SKM-1 (cell line): ENCODE data around the gene UNK.

ENCODE experiments used
- DNase-seq: peaks from one replicate; lab custom pipeline; 2025; ENCODE audit not compliant: unreplicated experiment; lab: John Stamatoyannopoulos, UW

Gene UNK

GRCh38 chr17:75832164-75832651 is 47.6 kb downstream of the UNK start:
- DNase-seq = no peak

DNA sequence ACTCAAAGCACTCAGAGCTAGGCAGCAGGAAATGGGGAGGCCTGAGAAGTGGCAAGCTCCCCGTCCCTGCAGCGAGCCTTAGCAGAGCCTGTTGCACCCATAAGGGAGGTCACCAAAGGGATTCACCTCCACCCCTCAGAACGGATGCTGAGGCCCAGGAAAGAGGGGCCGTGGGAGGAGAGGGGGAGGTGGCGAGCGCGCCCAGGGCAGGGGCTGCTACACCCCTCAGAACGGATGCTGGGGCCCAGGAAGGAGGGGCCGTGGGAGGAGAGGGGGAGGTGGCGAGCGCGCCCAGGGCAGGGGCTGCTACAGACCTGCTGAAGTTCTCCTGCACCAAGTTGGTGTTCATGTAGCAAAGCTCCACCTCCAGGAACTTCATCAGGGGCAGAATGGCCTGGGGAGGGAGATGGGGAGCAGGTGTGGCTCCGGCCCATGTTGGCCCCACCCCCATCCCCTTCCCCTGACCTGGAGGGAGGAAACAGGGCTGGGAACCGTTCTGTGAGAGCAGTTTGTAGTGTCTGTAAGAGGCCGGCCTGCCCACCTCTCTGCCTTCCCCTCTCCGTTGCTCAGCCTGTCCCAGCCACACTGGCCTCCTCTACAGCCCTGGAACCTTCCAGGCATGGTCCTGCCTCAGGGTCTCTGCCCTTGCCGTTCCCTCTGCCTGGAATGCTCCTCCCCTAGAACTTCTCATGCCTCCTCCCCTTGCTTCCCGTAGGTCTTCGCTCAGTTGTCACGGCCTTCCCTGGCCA is 48.2 kb downstream of the UNK start:
- DNase-seq = no peak

GRCh38 chr17:75834279-75834920 is 49.8 kb downstream of the UNK start:
- no peak for DNase-seq

GRCh38 chr17:75834928-75835653 is 50.5 kb downstream of the UNK start:
- DNase-seq = no peak

DNA sequence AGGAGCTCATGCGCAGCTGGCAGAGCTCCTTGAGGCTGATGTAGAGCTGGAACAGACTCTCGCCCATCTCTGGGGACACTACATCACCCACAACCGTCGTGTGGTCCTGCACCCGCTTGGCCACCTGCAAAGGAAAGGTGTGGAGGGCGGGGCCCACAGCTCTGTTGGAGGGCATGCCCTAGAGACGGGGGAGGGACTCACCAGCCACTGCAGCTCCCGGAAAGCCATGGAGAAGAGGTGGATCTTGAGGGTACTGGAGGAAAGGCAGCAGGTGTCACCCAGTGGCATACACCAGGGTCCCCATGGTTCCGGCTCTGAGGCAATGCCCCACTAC is 51.0 kb downstream of the UNK start:
- DNase-seq = no peak

GRCh38 chr17:75836605-75837004 is 52.0 kb downstream of the UNK start:
- no peak for DNase-seq

DNA sequence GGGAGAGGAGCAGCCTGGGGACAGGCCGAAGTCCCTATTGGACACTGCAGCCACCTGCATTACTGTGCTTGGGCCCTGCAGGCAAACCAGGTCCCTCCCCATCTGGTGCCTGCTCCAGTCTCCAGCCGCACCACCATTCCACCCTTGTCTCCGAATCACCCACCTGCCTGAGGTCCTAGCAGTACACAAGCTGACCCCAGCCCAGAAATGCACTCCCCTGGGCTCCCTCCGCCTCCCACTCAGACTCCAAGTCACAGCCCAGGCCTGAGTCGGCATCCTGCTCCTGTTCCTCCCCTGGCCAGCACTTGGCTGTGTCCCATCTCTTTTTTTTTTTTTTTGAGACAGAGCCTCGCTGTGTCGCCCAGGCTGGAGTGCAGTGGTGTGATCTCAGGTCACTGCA is 53.3 kb downstream of the UNK start:
- no peak for DNase-seq

- DNase-seq = no peak
Measured at GRCh38 chr17:75838410-75838809, 53.8 kb downstream of the UNK start.

GRCh38 chr17:75839942-75840798 is 55.6 kb downstream of the UNK start:
- no peak for DNase-seq

GRCh38 chr17:75840799-75841164 is 56.2 kb downstream of the UNK start:
- DNase-seq = no peak

DNA sequence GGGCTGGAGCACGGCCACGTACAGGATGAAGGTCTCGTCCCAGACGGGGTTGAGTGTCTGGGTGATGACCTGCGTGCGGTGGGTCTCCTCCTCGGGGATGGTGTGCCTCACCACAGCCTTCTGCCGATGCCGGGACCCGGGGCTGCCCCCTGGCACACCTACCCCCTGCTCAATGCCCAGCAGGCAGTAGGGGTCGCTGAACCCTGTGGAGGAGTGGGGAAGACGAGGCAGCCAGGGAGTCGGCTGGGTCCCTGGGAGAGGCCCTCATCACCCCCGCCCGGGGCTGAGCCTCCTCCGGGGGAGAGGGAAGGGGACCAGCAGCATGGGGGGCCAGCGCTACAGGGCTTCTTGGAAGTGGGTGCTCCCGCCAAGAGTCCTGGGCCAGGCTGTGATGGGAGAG is 57.8 kb downstream of the UNK start:
- DNase-seq = no peak

- DNase-seq = no peak
Measured at GRCh38 chr17:75842963-75843576, 58.5 kb downstream of the UNK start.

GRCh38 chr17:75843577-75844529 is 59.2 kb downstream of the UNK start, which contains the start of gene UNC13D:
Gene UNC13D, minus strand, starts transcription at chr17:75844404. Its CDS starts 67 bp downstream, at chr17:75844337.
- DNase-seq = peak; percentile 78

- DNase-seq = no peak
Measured at GRCh38 chr17:75844530-75845057, 60.0 kb downstream of the UNK start.

GRCh38 chr17:75845058-75845711 is 60.6 kb downstream of the UNK start:
- peak; percentile 76 for DNase-seq

DNA sequence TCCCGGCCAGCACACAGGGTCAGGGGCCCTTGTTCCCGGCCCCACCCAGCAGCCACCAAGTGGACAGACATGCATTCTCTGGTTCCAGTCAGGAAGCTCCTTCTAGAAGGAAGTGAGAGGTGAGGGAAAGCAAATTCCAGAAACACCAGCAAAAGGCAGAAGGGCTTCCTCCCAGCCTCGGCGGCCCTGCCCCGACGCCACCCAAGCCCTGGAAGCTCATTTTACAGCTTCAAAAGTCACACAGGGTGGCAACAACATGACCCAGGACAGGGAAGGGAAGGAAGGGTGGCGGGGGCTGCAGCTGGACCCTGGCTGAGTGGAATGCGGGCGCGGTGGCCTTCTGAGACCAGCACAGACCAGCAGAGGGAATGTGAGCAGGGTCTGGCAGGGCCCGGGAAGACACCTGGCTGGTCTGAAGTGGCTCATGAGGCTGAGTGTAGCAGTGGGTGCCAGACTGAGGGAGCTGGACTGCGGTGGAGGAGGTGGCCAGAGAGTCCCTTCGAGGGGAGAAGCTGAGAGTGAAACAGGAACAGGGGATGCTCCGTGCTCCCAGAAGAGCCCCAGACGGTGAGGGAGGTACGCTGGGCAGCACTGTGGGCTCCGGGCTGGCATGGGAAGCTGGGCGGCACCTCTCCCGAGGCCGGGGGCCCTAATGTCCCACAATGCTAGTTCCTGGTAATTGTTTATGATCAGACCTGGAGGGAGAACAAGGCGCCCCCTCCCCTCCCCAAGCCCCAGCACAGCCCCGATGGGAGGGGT is 61.5 kb downstream of the UNK start:
- no peak for DNase-seq

DNA sequence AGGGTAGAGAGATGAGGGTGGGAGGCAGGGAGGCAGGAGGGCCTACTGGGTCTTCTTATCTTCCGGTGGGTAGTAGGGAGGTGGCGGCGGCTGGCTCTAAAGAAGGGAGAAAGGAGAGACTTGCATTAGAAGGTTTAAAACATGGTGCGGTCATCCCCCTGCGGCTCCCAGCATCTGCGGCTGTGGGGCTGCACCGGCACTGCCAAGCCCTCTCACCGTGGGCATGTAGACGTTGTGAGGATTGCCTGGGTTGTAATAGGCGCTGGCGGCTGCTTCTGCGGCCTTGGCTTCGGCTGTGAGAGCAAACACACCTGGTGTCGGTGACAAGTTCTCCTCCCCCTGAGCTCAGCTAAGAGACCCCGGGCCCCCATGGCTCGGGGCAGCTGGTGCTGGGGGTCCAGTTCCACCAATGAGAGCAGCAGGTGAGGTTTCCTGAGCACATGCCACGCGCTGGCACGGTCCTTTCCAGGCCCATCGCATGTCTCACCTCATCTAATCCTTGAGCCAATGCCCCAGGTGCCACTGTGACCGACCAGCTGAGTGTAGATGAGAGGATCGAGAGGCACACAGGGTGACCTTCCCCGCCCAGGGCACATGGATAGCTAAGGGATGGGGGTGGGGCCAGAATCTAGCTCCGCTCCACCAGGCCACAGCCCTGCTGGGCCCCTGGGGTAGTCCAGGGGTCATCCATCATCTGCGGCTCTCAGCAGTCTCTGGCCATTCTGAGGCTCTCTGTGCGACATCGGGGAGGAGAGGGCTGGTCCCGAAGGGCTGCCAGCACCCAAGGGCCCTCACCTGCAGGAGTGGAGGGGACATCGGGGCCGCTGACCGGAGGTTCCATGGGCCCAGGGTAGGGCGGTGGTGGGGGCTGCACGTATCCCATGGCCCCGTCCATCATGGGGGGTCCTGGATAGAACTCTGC is 62.3 kb downstream of the UNK start:
- no peak for DNase-seq
